ENCODE results near the gene CLN6.
"Not testable (repeated sequence)": the region's sequence is repeated elsewhere in the genome, so short reads cannot be mapped to it uniquely, and the experiment has no call there.

Gene CLN6

DNA sequence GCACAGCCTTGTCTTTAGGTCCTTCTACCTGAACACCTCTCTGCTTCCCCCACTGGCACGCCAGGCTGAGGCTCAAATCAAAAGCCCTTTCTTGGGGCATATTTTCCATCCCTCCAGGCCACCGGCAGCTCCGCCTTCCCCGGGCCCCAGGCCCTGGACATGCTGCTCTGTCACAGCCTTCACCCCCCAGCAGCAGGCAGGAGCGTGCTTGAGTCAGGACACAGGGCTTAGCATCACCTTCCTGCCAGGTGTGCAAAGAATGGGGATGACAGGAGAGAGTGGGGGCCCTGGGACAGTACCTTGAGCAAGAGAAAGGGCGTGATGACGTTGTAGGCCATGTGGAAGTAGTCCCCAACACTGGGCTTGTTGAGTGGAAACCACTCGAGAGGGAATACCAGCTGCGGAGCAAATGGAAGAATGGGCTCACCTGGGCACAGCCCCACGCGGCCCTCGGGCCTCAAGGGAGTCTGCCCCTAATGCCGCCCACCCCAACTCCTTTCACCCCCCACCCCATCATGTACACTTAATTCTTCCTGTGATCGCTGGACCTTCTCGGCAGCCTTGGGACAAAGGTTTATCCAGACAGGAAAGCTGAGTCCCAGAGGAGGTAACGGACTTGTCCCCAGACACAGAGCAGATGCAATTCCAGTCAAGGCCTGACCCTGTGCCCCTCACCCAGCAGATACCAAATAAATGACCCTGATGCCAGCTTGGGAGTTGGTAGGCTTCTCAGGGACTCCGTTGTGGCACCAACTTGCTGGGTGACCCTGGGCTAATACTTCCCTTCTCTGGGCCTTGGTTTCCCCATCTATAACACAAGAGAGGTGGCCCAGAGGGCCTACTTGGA is 15.3 kb downstream of the CLN6 start:
- TF ChIP-seq ZFX (IDR thresholded peaks at IDR 0.05; ENCODE audit: borderline replicate concordance): no peak
- no peak overlapping the region for H3K27ac ChIP-seq

DNA sequence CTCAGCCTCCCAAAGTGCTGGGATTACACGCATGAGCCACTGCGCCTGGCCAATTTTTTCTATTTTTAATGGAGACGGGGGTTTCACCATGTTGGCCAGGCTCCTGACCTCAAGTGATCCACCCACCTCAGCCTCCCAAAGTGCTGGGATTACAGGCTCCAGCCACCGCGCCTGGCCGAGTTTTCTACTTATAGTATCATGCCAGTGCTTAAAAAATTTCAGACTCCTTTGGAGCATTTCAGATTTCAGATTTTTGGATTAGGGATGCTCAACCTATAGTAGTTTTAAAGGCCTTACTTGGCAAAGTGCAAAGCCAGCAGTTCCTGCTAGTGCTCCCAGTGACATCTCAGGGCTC is 16.1 kb downstream of the CLN6 start:
- not testable (repeated sequence) for H3K27ac ChIP-seq

GRCh38 chr15:68211656-68212320 is 17.7 kb downstream of the CLN6 start:
- H3K27ac ChIP-seq: no peak overlapping the region
- TF ChIP-seq CTCF (IDR thresholded peaks at IDR 0.05) (no peak), ZFX (IDR thresholded peaks at IDR 0.05; ENCODE audit: borderline replicate concordance) (no peak)

DNA sequence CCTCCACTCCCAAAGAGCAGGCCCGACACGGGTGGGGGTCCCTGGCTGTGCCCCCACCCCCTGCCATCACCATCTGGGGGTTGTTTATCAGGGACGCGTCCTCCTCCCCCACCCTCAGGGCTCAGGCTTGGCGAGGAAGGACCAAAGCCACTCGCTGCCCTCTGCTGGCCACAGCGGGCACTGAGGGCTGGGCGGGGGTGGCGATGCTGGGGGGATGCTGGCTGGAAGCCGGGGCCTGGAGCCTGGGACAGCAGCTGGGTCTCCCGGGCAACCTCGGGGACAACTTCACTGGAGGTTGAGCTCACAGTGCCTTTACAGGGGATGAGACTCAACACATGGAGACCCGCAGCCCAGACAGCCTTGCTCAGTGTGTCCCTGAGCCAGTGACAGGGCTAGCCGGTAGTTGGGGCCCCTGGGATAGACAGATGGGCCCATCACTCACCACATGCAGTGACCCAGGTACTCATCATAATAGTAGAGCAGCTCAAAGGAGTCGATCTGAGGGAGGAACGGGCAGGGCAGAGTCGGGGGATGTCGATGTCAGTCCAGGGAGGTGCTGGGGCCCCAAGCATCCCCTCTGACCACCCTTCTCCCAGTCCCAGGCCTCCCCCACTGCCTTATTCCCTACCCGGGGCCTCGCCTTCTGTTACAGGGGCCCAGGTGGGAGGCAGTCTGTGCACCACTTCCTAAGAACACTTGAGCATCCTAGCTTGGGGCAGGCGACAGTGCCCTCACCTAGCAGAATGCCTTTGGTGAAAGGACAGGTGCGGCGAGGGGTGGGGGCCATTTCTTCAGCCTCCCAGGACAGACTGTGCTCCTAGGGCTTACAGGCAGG is 18.5 kb downstream of the CLN6 start:
- H3K27ac ChIP-seq: no peak overlapping the region
- TF ChIP-seq CTCF (IDR thresholded peaks at IDR 0.05): peak; percentile 88
- TF ChIP-seq ZFX (IDR thresholded peaks at IDR 0.05; ENCODE audit: borderline replicate concordance): no peak

GRCh38 chr15:68210409-68210756 is 19.1 kb downstream of the CLN6 start:
- TF ChIP-seq ZFX (IDR thresholded peaks at IDR 0.05; ENCODE audit: borderline replicate concordance): no peak
- TF ChIP-seq CTCF (IDR thresholded peaks at IDR 0.05): no peak
- no peak overlapping the region for H3K27ac ChIP-seq

DNA sequence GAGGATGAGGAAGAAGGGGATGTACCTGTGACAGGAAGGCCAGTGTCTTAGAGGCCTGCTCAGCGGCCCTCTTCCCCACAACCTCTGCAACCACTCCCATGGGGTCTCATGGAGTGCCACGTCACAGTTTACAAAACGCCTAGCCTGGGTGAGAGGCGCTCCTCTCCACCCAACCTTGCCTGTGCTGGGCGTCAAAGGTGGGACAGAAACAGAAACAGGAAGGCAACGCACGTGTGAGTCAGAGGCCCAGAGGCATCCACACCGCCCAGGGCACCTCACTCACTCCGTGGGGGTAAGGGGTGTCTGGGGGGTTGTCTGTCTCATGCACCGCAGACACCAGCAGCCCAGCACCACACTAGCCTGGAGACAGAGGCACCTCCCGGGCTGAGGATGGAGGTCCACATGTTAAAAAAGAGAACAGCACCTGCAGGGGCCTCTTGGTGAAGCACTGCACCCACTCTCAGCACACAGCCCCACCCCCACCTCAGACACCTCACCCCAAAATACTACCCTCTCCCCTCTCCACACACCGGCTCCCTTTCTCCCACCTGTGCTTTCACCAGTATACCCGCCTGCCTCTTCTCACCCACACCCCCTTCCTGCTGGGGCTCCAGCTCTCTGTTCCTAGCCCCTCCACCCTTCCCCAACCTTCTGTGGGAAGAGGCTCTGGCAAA is 19.7 kb downstream of the CLN6 start:
- TF ChIP-seq CTCF (IDR thresholded peaks at IDR 0.05): no peak
- no peak for TF ChIP-seq ZFX (IDR thresholded peaks at IDR 0.05; ENCODE audit: borderline replicate concordance)
- H3K27ac ChIP-seq: no peak overlapping the region

DNA sequence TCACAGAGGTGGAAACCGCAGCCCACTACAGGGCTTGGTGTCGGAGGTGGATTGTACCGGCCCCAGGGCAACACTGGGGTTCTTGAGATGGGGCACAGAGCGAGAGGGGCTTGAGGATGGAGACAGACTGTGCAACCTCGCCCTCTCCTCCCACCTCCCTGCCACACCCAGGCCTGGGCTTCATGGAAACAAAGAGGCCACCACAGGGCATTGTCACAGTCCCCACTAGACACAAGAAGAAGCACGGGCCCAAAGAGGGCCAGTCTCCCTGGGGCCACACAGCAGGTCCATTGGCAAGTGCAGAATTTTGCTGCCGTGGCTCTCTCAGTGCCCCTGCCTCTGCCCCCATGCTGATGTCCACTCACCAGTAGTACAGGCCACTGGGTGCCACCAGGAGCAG is 20.3 kb downstream of the CLN6 start:
- TF ChIP-seq ZFX (IDR thresholded peaks at IDR 0.05; ENCODE audit: borderline replicate concordance) (no peak), CTCF (IDR thresholded peaks at IDR 0.05) (no peak)
- H3K27ac ChIP-seq: no peak overlapping the region
